ENCODE data around the gene LRRC4C. TPM values are rescaled to one million over a fixed set of nuclear protein-coding genes. Genes with fewer than 3 reads are reported as not detected.
"Not testable (repeated sequence)": the region's sequence is repeated elsewhere in the genome, so short reads cannot be mapped to it uniquely, and the experiment has no call there.

Gene LRRC4C
- total RNA-seq, 1 donor from 2014 or later: 0.41 TPM

DNA sequence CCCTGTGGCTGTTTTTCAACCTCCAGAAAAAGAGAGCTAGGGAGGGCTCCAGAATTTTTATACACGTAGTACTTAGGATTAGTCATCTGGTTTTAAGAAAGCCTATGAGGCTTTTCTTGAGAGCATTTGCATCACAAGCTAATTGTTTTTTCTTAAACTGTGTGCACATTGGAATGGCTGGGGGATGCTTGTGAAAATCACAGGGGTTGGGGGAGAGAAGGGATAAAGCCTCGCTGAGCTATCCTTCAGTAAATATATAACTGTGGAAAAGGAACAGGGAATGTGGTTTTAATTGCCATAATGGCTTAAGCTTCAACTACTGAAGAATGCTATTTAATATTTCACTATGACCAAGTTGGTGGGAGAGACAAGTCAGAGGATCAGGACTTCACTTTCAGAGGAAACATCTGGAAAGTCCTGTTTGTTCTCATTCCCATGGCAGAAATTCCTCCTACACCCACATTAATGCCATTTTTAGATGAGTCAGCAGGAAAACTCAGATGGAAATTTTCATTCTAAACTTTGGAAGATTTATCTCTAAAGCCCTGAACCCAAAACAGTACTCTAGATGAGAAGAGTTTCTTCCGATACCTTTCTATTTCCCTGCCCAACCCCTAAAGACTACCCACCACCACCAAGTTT, 591.3 kb downstream of the LRRC4C start:
- TF ChIP-seq, protein P1, sequence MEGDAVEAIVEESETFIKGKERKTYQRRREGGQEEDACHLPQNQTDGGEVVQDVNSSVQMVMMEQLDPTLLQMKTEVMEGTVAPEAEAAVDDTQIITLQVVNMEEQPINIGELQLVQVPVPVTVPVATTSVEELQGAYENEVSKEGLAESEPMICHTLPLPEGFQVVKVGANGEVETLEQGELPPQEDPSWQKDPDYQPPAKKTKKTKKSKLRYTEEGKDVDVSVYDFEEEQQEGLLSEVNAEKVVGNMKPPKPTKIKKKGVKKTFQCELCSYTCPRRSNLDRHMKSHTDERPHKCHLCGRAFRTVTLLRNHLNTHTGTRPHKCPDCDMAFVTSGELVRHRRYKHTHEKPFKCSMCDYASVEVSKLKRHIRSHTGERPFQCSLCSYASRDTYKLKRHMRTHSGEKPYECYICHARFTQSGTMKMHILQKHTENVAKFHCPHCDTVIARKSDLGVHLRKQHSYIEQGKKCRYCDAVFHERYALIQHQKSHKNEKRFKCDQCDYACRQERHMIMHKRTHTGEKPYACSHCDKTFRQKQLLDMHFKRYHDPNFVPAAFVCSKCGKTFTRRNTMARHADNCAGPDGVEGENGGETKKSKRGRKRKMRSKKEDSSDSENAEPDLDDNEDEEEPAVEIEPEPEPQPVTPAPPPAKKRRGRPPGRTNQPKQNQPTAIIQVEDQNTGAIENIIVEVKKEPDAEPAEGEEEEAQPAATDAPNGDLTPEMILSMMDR (IDR thresholded peaks at IDR 0.05; ENCODE audit: borderline replicate concordance): no peak
- Histone ChIP-seq H3K9me3 (replicated peaks) (peaks cover 11% of the 10 kb centered on the region), H3K36me3 (no peaks in the 10 kb centered on the region), H3K27ac (replicated peaks) (no peak overlapping the region), H3K4me3 (no peak overlapping the region), H3K27me3 (ENCODE audit: low read depth) (no peaks in the 10 kb centered on the region), H3K4me1 (no peaks in the 10 kb centered on the region)
- DNase-seq: no peak
- intact Hi-C loops (cut with micrococcal nuclease): no loop called here

DNA sequence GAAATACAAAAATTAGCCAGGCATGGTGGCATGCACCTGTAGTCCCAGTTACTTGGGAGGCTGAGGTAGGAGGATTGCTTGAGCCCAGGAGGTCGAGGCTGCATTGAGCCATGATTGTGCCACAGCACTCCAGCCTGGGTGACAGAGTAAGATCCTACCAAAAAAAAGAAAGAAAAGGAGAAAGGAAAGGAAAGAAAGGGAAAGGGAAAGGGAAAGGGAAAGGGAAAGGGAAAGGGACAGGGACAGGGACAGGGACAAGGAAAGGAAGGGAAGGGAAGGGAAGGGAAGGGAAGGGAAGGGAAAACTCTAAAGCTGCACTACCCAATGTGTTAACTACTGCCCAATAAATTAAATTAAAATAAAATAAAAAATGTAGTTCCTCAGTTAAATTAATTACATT, 601.7 kb downstream of the LRRC4C start:
- DNase-seq; H3K9me3 ChIP-seq (replicated peaks); H3K4me1 ChIP-seq; H3K27ac ChIP-seq (replicated peaks); H3K27me3 ChIP-seq (ENCODE audit: low read depth); H3K36me3 ChIP-seq; H3K4me3 ChIP-seq; intact Hi-C loops (cut with micrococcal nuclease): not testable (repeated sequence)

DNA sequence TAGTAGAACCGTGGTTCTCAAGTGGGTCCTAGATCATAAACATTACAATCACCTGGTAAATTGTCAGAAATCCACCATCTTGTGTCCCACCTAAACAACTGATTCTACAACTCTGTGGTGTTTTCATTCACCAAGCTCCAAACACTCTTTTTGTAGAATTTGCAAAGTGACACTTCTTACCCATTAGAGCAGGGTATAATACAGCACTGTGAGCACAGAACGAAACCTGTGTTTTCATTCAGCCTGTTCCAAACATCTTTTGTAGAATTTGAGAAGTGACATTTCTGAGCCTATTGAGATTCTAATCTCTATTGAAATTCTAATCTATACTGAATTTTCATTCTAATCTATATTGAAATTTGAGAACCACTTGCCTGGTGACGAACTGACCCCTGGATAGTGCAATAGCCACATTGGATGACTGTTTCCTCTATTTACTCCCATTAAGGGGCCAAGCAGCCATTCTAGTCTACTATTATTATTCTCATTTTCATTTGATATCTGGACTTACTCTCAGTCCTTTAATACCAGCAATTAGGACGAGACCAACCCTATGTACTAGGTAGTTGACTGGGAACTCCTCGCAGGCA, 616.6 kb downstream of the LRRC4C start:
- TF ChIP-seq, protein P1 (IDR thresholded peaks at IDR 0.05; ENCODE audit: borderline replicate concordance): no peak
- Histone ChIP-seq H3K9me3 (replicated peaks) (peaks cover 28% of the 10 kb centered on the region), H3K4me3 (no peak overlapping the region), H3K27me3 (ENCODE audit: low read depth) (no peaks in the 10 kb centered on the region), H3K36me3 (no peaks in the 10 kb centered on the region), H3K4me1 (no peaks in the 10 kb centered on the region), H3K27ac (replicated peaks) (no peak overlapping the region)
- DNase-seq: no peak
- intact Hi-C loops (cut with micrococcal nuclease): no loop called here

DNA sequence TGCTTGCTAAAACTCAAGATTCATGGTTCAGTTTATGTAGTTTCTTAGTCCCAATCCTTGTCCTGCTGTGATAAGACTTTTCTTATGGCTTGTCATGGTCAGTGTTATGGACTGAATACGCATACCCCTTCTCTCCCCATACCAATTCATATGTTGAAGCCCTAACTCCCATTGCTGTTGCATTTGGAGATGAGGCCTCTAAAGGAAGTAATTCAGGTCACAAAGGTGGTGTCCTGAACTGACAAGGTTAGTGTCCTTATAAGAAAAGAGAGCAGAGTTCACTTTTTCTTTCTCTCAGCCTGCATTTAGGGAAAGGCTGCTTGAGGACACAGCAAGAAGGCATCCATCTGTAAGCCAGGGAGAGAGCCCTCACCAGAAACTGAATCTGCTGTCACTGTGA, 618.2 kb downstream of the LRRC4C start:
- TF ChIP-seq, protein P1 (IDR thresholded peaks at IDR 0.05; ENCODE audit: borderline replicate concordance): no peak
- no peaks in the 10 kb centered on the region for H3K36me3 ChIP-seq
- no peaks in the 10 kb centered on the region for H3K4me1 ChIP-seq
- no peak overlapping the region for H3K27ac ChIP-seq (replicated peaks)
- H3K4me3 ChIP-seq: no peak overlapping the region
- peaks cover 24% of the 10 kb centered on the region for H3K9me3 ChIP-seq (replicated peaks)
- no peak for DNase-seq
- H3K27me3 ChIP-seq (ENCODE audit: low read depth): no peaks in the 10 kb centered on the region
- intact Hi-C loops (cut with micrococcal nuclease): no loop called here

- no peaks in the 10 kb centered on the region for H3K36me3 ChIP-seq
- H3K9me3 ChIP-seq (replicated peaks): peaks cover 9% of the 10 kb centered on the region
- no peak overlapping the region for H3K4me3 ChIP-seq
- intact Hi-C loops (cut with micrococcal nuclease): no loop called here
- TF ChIP-seq, protein P1 (IDR thresholded peaks at IDR 0.05; ENCODE audit: borderline replicate concordance): no peak
- H3K27ac ChIP-seq (replicated peaks): no peak overlapping the region
- H3K4me1 ChIP-seq: no peaks in the 10 kb centered on the region
- no peaks in the 10 kb centered on the region for H3K27me3 ChIP-seq (ENCODE audit: low read depth)
- no peak for DNase-seq
These were observed 621.2 kb downstream of the LRRC4C start for GRCh38 chr11:40838181-40838683.

GRCh38 chr11:40827116-40827515, 632.3 kb downstream of the LRRC4C start:
- Histone ChIP-seq H3K27ac (replicated peaks) (no peak overlapping the region), H3K36me3 (no peaks in the 10 kb centered on the region), H3K27me3 (ENCODE audit: low read depth) (no peaks in the 10 kb centered on the region), H3K9me3 (replicated peaks) (peaks cover 6% of the 10 kb centered on the region), H3K4me1 (no peaks in the 10 kb centered on the region), H3K4me3 (no peak overlapping the region)
- intact Hi-C loops (cut with micrococcal nuclease): no loop called here
- no peak for DNase-seq
- TF ChIP-seq, protein P1 (IDR thresholded peaks at IDR 0.05; ENCODE audit: borderline replicate concordance): no peak

All from left ventricle myocardium inferior (tissue), 1 donor.